A673 (cell line): ENCODE data around the gene PATJ.

Source experiments
- CTCF ChIP-seq: fragments of 300-800, 200-600 bp; sonication (generic); conservative IDR thresholded peaks from 2 replicates; pipeline ENCODE4 v1.5.1; 2017; ENCODE audit warnings: low read depth, mild to moderate bottlenecking, antibody characterized with exemption, low read length, moderate library complexity, mixed read lengths
- EZH2 ChIP-seq: fragments of 200-600 bp; sonication (generic); IDR thresholded peaks from 2 replicates; pipeline ENCODE4 v1.6.1; 2017; ENCODE audit warnings: borderline replicate concordance, low read depth, mild to moderate bottlenecking, mixed read lengths, antibody characterized with exemption, low read length; ENCODE audit not compliant: poor library complexity, severe bottlenecking

GRCh38 chr1:61836649-61837048 is 94.4 kb downstream of the PATJ start:
- TF ChIP-seq EZH2, result no peak
- TF ChIP-seq CTCF, result no peak
